Measurements from ENCODE around the gene TPD52L1.

TPD52L1 gene

DNA sequence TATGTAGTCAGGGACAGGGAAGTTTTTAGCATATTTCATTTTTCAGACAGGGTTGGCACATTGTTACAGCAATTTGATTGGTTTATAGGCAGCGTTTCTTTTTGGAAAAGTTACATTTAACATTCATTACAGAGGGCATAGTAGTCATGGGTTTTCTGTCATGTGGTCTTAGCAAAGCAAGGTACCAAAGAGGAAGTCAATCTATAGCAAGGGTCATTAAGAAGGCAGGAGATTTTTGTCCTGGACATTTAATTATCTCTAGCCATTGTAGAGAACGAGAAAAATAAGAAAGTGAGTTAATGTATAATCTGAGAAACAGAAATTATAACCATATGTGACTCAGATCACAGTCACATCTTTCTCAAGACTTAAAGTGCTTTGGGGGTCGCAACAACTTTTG lies 47.4 kb downstream of the TPD52L1 start:
- TF ChIP-seq, protein P1, sequence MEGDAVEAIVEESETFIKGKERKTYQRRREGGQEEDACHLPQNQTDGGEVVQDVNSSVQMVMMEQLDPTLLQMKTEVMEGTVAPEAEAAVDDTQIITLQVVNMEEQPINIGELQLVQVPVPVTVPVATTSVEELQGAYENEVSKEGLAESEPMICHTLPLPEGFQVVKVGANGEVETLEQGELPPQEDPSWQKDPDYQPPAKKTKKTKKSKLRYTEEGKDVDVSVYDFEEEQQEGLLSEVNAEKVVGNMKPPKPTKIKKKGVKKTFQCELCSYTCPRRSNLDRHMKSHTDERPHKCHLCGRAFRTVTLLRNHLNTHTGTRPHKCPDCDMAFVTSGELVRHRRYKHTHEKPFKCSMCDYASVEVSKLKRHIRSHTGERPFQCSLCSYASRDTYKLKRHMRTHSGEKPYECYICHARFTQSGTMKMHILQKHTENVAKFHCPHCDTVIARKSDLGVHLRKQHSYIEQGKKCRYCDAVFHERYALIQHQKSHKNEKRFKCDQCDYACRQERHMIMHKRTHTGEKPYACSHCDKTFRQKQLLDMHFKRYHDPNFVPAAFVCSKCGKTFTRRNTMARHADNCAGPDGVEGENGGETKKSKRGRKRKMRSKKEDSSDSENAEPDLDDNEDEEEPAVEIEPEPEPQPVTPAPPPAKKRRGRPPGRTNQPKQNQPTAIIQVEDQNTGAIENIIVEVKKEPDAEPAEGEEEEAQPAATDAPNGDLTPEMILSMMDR (IDR thresholded peaks at IDR 0.05; ENCODE audit: control insufficient read depth, insufficient read depth, low read depth, low read length, missing control alignments) = no peak
- no peak for DNase-seq (ENCODE audit: low read depth)
- H3K4me3 ChIP-seq (ENCODE audit: control insufficient read depth, low read depth, low read length) = no peak overlapping the region

DNA sequence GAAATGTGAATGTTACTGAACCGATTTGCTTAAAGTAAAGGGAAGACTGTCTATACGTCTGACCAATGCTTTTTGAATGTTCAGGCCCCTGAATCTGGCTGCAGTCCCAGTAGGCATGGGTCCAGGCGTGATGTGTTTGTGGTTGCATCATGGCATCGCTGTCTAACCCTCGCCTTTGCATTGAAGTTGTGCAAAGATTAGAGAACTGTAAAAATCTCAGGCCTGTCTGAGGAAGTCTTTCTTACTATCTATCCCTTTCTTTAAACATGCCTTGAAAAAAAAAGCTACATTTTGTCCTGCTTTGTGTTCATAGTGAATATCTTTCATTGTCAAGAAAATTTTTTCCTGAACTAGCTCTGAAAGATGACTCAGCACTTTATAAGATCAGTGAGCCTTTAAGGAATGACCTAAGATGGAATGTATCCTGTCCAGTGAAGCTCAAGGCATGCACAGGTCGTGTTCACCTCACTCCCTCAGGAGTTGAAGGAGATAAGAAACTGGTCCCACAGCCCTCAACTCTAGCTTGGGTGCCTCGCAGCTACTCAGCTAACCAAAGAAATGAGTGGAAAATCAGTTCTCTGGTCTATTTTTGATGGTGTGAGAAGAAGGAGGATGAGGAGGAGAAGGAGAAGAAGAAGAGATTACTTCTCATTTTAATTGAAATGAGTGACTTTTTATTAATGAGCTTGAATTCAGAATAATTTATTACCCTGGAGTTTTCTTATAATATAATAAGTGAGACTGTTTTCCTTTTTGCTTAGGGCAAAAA lies 48.6 kb downstream of the TPD52L1 start:
- peak; percentile 55 for DNase-seq (ENCODE audit: low read depth)
- no peak overlapping the region for H3K4me3 ChIP-seq (ENCODE audit: control insufficient read depth, low read depth, low read length)
- TF ChIP-seq, protein P1 (IDR thresholded peaks at IDR 0.05; ENCODE audit: control insufficient read depth, insufficient read depth, low read depth, low read length, missing control alignments) = no peak

DNA sequence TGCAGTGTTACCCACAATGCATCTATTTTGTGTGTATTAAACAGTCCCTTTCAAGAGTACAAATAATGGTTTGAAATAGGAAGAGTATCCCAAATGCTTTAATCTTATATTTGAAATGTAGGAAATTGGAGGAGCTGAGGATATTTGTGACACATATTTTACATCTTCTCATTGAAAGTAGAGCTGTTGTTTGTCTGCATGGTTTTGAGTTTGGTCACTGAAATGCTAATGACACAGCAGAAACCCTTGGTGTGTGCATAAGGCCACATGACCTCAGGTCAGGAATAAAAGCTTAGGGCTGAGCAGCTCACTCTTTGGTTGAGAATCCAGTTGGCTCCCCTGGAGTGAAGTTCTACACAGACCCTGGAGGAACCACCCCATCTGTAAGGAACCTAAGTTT lies 49.8 kb downstream of the TPD52L1 start:
- no peak overlapping the region for H3K4me3 ChIP-seq (ENCODE audit: control insufficient read depth, low read depth, low read length)
- no peak for DNase-seq (ENCODE audit: low read depth)
- TF ChIP-seq, protein P1 (IDR thresholded peaks at IDR 0.05; ENCODE audit: control insufficient read depth, insufficient read depth, low read depth, low read length, missing control alignments) = no peak

DNA sequence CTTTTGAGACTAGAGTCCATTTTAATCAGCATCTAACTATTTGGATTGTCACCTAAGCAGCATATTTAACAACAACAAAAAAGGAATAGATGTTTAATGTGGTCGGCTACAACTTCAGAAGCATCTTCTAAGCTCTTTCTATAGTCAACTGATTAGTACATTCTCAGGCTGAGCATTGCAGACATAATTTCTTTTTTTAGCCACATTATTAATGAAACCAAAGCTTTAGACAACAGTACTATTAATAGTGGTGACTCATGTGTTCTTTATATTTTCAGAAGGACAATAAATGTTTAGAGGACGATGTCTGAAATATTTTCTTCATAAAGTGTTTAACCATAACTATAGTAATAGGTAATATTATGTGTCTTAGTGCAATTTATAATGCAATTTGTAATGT lies 52.4 kb downstream of the TPD52L1 start:
- H3K4me3 ChIP-seq (ENCODE audit: control insufficient read depth, low read depth, low read length) = no peak overlapping the region
- DNase-seq (ENCODE audit: low read depth) = no peak
- TF ChIP-seq, protein P1 (IDR thresholded peaks at IDR 0.05; ENCODE audit: control insufficient read depth, insufficient read depth, low read depth, low read length, missing control alignments) = no peak

DNA sequence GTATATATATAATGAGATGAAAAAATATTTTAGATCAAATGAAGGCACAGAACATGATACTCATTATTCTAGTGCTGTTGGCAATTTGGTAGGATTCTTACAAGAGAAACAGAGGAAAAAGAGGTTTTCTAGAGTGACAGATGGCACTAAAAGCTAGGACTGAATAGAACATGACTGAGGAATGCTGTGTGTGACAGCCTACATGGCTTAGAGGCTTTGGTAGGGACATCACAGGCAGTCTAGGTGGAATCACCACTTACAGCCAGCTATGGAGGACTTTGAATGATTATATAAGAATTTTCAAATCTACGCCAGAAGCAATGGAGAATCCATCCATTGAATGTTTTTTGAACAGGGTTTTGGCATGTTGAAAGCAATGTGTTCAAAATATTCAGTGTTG lies 52.8 kb downstream of the TPD52L1 start:
- TF ChIP-seq, protein P1 (IDR thresholded peaks at IDR 0.05; ENCODE audit: control insufficient read depth, insufficient read depth, low read depth, low read length, missing control alignments) = no peak
- no peak overlapping the region for H3K4me3 ChIP-seq (ENCODE audit: control insufficient read depth, low read depth, low read length)
- no peak for DNase-seq (ENCODE audit: low read depth)

DNA sequence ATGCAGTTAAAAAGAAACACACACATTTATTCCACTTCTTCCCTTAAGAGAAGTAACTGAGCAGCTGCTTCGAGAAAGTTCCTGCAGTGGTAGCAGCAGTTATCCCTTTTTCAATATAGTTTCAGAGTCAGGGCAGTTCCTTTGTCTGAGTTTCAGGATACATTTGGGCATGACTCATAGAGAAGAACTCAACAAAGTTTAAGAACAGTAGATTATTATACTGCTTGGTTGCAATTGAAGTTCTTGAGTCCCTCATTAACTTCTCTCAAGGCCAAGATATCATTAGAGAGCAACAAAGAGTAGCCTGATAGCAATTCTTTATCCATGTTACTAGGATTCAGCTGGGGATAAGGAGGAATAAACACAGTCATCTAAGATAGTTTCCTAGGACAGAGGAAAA lies 54.4 kb downstream of the TPD52L1 start:
- no peak for DNase-seq (ENCODE audit: low read depth)
- TF ChIP-seq, protein P1 (IDR thresholded peaks at IDR 0.05; ENCODE audit: control insufficient read depth, insufficient read depth, low read depth, low read length, missing control alignments) = no peak
- H3K4me3 ChIP-seq (ENCODE audit: control insufficient read depth, low read depth, low read length) = no peak overlapping the region

All from AG09309 (cell line).